Cardiac muscle cell (in vitro differentiated cells and primary cell): ENCODE measurements around the gene FBXO15. TPM values are rescaled to one million over a fixed set of nuclear protein-coding genes. Genes with fewer than 3 reads are reported as not detected.
A peak's percentile ranks its signal among the peaks of the same experiment; 100 is the strongest.

Source experiments
- DNase-seq, 2 donors: peaks; one replicate each; pipeline versions ENCODE4 v3.0.0 to v3.0.0-alpha.2; 2010 to 2017; ENCODE audit warnings: low read depth in 1 of 2, low spot score in 1 of 2
- H3K27ac ChIP-seq: fragments of 200-600 bp; sonication (generic); 2 replicates; pipeline ENCODE4 v1.5.1; 2016
- H3K27me3 ChIP-seq: fragments of 200-600 bp; sonication (generic); 2 replicates; pipeline ENCODE4 v1.6.0; 2016; ENCODE audit warnings: control low read depth
- H3K36me3 ChIP-seq: fragments of 200-600 bp; sonication (generic); 2 replicates; pipeline ENCODE4 v1.5.1; 2016; ENCODE audit warnings: control low read depth
- H3K4me1 ChIP-seq: fragments of 200-600 bp; sonication (generic); 2 replicates; pipeline ENCODE4 v1.8.1; 2017; ENCODE audit warnings: low read depth, mild to moderate bottlenecking, mixed run types
- H3K4me3 ChIP-seq: fragments of 200-600 bp; sonication (generic); 2 replicates; pipeline ENCODE4 v1.5.1; 2016; ENCODE audit warnings: mild to moderate bottlenecking
- H3K9me3 ChIP-seq: fragments of 200-600 bp; sonication (generic); 2 replicates; pipeline ENCODE4 v1.5.1; 2017; ENCODE audit warnings: low read depth, mild to moderate bottlenecking, control low read depth
- CTCF ChIP-seq: IDR thresholded peaks from 2 replicates; pipeline ENCODE4 v1.5.1; 2012; ENCODE audit warnings: low read depth, mild to moderate bottlenecking, low read length
- polyA plus RNA-seq: library from polyadenylated mRNA; unstranded; fragments of >200 nt; fragmentation: Nextera tagmentation; extraction: Ambion mirVana; gene quantifications from 2 replicates; pipeline ENCODE4 v1.2.1, GENCODE V29; 2016
- total RNA-seq: library from RNA; depleted of rRNA; stranded (reverse); fragments of >200 nt; gene quantifications from 2 replicates; pipeline ENCODE4 v1.2.3, GENCODE V29; 2016

FBXO15 gene, protein sequence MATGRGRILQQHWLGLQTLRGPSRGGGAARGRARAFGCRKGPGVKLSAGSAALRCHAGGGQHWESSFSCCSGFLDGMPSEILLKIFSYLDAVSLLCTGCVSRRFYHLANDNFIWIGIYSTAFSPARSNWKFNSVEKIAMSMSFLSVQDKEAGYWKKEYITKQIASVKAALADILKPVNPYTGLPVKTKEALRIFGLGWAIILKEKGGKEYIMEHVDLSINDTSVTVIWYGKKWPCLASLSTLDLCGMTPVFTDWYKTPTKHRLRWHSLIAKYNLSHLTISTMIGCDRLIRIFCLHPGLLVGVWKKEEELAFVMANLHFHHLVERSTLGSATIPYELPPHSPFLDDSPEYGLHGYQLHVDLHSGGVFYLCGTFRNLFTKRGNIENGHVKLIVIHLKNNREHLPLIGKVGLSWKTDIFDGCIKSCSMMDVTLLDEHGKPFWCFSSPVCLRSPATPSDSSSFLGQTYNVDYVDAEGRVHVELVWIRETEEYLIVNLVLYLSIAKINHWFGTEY
- total RNA-seq (1.3 and 3.5 TPM in 2 replicates), polyA plus RNA-seq (4.6 and 6.7 TPM in 2 replicates)

DNA sequence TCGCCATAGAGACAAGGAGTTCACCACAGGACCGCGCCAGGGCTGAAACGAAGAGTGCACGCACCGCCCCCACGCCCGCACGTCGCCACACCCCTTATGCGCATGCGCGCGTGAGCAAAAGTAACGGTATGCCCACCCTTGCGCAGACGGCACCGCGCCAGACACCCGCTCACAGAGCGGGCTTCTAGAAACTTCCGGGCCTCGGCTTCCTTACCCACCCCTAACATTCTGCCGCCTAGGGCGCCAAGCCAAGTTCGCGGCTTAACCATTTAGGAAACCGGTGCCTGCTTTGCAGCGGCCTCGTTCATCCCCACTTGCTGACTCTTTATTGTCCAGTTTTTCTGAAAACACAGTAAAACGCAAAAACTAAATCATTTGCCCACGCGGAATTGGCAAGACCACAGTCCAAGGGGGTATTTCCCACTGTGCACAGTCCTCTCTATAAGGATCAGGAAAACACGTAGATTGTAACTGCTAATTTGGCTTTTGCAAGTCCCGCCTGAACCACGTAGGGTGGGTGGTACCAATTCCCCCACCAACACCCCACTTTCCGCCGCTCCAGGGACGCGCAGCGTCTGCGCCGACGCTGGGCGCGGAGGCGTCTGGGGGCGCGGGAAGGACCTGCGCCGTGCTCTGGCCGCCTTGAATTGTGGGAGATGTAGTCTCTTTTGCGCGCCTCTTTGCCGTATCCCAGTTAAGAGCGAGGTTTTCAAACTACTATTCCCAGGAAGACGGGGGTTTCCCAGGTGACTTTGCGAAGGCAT, at the start of gene FBXO15, which contains the start of gene TIMM21:
Gene FBXO15 (minus strand): TSS at position 56 of the 764 bp plus-strand sequence. CDS start 49 bp downstream, at position 7.
Gene TIMM21 (plus strand): TSS at position 745 of the 764 bp plus-strand sequence. CDS start 286 bp downstream, outside the sequence.
- H3K9me3 ChIP-seq = no peaks in the 10 kb centered on the region
- peak within 1 kb of the TSS; percentile 88 for H3K27ac ChIP-seq
- H3K4me1 ChIP-seq = peaks cover 12% of the 10 kb centered on the region
- peaks cover 6% of the 10 kb centered on the region for H3K27me3 ChIP-seq
- H3K36me3 ChIP-seq = no peaks in the 10 kb centered on the region
- peak; percentile 98 for DNase-seq
- no peak for TF ChIP-seq CTCF
- peak within 1 kb of the TSS; percentile 86 for H3K4me3 ChIP-seq

DNA sequence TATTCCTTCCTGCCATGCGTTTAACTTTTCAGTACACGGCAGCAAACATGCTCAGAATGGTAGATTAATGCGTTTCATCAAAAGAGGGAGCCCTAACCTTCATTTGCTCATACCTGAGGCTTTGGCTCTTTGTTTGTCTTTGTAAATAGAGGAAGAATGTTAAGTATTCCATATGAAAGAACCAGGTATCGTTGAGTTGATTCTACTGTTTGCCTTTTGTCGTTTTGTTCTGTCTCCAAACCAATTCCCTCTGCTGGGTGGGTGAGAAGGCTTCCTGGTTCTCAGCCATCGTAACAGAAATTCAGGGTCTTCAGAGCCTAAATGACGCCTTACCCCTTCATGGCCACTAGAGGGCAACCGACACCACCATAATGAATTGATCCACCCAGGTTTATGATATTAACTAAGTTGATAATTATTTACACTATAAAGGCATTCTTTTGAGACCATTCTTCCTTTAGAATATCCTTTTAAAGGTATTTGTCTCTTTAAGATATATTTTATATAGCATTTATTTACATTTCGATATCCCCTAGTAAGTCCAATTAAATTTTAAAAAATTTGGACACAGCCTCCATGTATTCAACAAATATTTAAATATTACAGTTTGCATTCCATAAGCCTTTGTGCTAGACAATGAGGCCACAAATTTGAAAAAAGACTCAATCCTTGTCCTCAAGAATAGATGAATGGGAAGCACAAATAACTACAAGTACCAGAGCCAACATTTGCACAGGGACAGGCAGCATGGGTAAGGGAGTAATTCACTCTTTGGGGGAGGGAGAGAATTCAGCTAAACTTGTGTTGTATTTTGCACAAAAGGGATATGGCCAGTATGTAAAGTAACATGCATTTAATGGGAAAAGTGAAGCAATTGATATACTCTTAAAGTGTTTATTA, 48.8 kb upstream of the FBXO15 start:
- peak; percentile 76 for TF ChIP-seq CTCF
- H3K4me3 ChIP-seq = no peak overlapping the region
- no peak overlapping the region for H3K27ac ChIP-seq
- no peaks in the 10 kb centered on the region for H3K36me3 ChIP-seq
- no peaks in the 10 kb centered on the region for H3K27me3 ChIP-seq
- no peaks in the 10 kb centered on the region for H3K4me1 ChIP-seq
- DNase-seq = peak; percentile 72 to 85
- H3K9me3 ChIP-seq = no peaks in the 10 kb centered on the region

DNA sequence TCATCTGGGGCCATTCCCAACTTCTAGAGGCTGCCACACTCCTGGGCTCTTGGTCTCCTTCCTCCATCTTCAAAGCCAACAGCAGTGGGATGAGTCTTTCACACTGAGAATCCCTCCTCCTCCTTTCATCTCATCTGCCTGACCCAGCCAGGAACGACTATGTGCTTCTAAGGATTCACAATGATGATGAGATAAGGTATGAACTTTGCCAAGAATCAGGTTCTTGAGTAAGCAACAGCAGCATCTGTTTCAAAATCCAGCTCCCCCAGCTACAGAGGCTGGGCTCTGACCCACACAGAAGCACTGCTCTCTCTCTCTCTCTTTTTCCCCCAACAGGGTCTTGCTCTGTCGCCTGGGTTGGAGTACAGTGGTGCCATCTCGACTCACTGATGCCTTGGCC, 47.1 kb upstream of the FBXO15 start:
- no peak overlapping the region for H3K27ac ChIP-seq

DNA sequence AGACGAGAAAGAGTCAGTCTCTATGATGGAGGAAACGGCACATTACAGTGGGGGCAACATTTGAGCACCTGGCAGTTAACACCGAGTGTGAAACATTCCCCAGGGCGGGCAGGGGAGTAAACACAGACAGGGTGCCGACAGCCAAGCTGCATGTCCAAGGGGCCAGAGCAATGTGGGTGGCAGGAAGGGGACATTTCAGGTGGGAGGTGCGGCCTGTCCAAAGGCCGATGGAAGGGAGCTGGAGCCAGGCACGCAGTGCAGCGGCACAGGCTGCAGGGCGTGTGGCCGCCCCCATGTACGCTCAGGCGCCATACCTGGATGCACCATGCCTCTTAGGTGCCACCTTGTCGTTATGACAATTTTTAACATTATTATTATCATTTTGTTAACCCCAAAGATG, 43.9 kb upstream of the FBXO15 start:
- H3K4me1 ChIP-seq = no peaks in the 10 kb centered on the region
- H3K36me3 ChIP-seq = no peaks in the 10 kb centered on the region
- no peaks in the 10 kb centered on the region for H3K9me3 ChIP-seq
- TF ChIP-seq CTCF = no peak
- H3K27me3 ChIP-seq = no peaks in the 10 kb centered on the region
- no peak overlapping the region for H3K27ac ChIP-seq
- no peak for DNase-seq
- H3K4me3 ChIP-seq = no peak overlapping the region

More for the DNA sequence above, 47.1 kb upstream of the FBXO15 start:
- no peaks in the 10 kb centered on the region for H3K4me1 ChIP-seq
- no peak overlapping the region for H3K4me3 ChIP-seq
- H3K36me3 ChIP-seq = no peaks in the 10 kb centered on the region
- no peaks in the 10 kb centered on the region for H3K27me3 ChIP-seq
- TF ChIP-seq CTCF = no peak
- DNase-seq = no peak
- no peaks in the 10 kb centered on the region for H3K9me3 ChIP-seq

DNA sequence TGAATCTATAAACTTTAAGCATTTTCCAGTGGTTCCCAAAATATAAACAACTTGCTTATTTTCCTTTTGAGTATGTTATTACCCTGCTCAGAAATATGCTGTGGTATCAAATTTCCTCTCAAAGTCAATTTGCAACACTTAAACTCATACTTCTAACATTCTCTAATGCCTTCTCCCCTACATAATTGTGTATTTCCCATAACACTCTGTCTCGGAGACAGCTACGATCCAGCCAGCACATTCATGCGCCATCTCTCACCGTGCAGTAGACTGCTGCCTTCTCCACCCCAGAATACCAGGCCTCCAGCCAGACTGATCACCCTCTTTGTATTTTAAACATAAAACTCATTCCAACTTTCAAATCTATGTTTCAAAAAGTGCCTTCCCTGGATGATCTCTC, 42.5 kb upstream of the FBXO15 start:
- Histone ChIP-seq H3K9me3 (no peaks in the 10 kb centered on the region), H3K27me3 (no peaks in the 10 kb centered on the region), H3K36me3 (no peaks in the 10 kb centered on the region), H3K4me1 (no peaks in the 10 kb centered on the region), H3K27ac (no peak overlapping the region), H3K4me3 (no peak overlapping the region)
- no peak for DNase-seq
- no peak for TF ChIP-seq CTCF
